ENCODE data around the gene RAB31. TPM values are rescaled to one million over a fixed set of nuclear protein-coding genes. Genes with fewer than 3 reads are reported as not detected.

RAB31 gene
- total and polyA plus RNA-seq, 2 of the 13 experiments (the other 11 are each of a cell fraction or from before 2014, with no cell fraction given), result 1.1 to 1.7 TPM

- no peak for ATAC-seq
Measured at GRCh38 chr18:9782073-9782857, 74.2 kb downstream of the RAB31 start.

More at GRCh38 chr18:9782073-9782857, 74.2 kb downstream of the RAB31 start:
- ChIA-PET POLR2A (no interaction called here), CTCF (ENCODE audit: low intra/inter-chr PET ratio, low total read pairs) (no interaction called here)
- Histone ChIP-seq H3K4me1 (ENCODE audit: insufficient read depth, low read length) (peaks cover 13% of the 10 kb centered on the region), H3K36me3 (replicated peaks in 1 of 2; ENCODE audit: control insufficient read depth in 1 of 2, insufficient read depth in 2 of 2, low read length in 2 of 2) (no peaks in the 10 kb centered on the region), H3K4me3 (replicated peaks in 1 of 3; ENCODE audit: insufficient read depth in 1 of 3, low read depth in 2 of 3, low read length in 3 of 3) (no peak overlapping the region), H3K27ac (ENCODE audit: extremely low read length, insufficient read depth, low read length) (no peak overlapping the region), H2AFZ (ENCODE audit: low read length) (no peak overlapping the region), H3K4me2 (ENCODE audit: low read depth, low read length) (no peak overlapping the region), H4K20me1 (ENCODE audit: insufficient read depth, low read length) (no peaks in the 10 kb centered on the region), H3K27me3 (ENCODE audit: control insufficient read depth in 1 of 2, insufficient read depth in 2 of 2, low read length in 2 of 2) (no peaks in the 10 kb centered on the region; a peak in 1 of 5 replicates), H3K9ac (ENCODE audit: insufficient read depth, low read depth, low read length) (no peak overlapping the region), H3K9me3 (ENCODE audit: low read length) (no peaks in the 10 kb centered on the region), H3K79me2 (ENCODE audit: insufficient read depth, low read length) (no peaks in the 10 kb centered on the region)
- in situ Hi-C loops (cut with HindIII; ENCODE audit: extremely low pct_ligation_motif_present, low pct_unique_long_range_greater_than_20kb) (no loop called here), intact Hi-C loops (cut with micrococcal nuclease; ENCODE audit: unreplicated experiment) (no loop called here)
- TF ChIP-seq ZNF652 (CRISPR knock-in tag; IDR thresholded peaks at IDR 0.05; ENCODE audit: borderline replicate concordance, low read depth), result peak; percentile 57; the same call in 1 of the 2 replicates
- no peak for TF ChIP-seq TERF1 (CRISPR knock-in tag; IDR thresholded peaks at IDR 0.05)
- no peak for TF ChIP-seq ARID2 (CRISPR knock-in tag; IDR thresholded peaks at IDR 0.05; ENCODE audit: borderline replicate concordance)
- peak; percentile 75 for TF ChIP-seq ZNF770 (CRISPR knock-in tag; IDR thresholded peaks at IDR 0.05)
- WGBS (ENCODE audit: low lambda C conversion rate), result 69% methylated on average over 11 of the region's 11 CpGs
- BruUV-seq (replicated peaks), result no TSS peak
- no peak for DNase-seq (ENCODE audit: low spot score)
- no peak for FAIRE-seq
